Skeletal muscle cell (primary cell): ENCODE data around the gene GPBP1L1.
"Not testable (repeated sequence)": the region's sequence is repeated elsewhere in the genome, so short reads cannot be mapped to it uniquely, and the experiment has no call there.

Experiments used
- DNase-seq: peaks from one replicate; pipeline ENCODE4 v3.0.0-alpha.2; 2010; ENCODE audit warnings: low read depth
- H3K4me3 ChIP-seq: 2 replicates; pipeline ENCODE4 v1.5.1; 2011; ENCODE audit warnings: low read depth, mild to moderate bottlenecking, control low read depth, low read length, moderate library complexity

The GPBP1L1 gene

DNA sequence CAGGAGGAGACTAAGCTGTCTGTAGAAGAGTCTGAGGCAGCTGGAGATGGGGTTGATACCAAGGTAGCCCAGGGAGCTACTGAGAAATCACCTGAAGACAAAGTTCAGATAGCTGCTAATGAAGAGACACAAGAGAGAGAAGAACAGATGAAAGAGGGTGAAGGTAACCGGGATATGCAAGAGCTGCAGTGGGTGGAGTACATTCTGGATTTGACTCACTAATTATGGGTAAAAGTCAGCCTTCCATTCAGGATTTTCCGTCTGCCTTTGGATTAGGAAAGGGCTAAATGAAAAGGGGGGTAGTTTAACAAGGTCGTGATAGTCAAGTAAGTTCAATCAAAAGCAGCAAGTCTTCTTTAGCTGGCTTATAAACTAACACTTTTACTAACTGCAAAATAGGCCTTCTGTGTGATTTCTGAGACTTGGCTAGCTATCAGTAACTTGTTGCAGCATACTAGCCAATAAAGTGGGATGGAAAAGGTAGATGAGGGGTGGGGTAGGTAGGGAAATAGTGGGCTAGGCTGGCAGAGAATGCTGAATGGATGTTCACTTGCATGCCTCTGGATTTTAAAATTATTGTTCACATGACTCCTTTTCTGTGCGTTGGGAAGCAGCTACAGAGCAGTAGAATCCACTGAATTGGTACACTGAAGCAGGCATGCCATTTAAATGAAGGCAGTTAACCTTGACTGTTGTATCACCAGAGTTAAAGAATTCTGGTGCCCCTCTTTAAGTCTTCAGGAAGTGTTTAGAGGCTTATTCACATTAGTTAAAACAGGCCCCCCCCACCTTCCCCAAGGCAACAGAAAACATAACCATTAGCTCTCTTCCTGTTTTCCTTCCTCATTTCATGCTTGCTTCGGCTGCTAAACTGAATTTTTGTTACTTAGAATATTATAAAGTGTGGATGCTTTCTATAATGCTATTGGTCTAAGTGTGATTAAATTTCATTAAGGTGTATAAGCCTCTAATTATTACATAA, 77.9 kb downstream of the GPBP1L1 start:
- no peak overlapping the region for H3K4me3 ChIP-seq
- no peak for DNase-seq

- DNase-seq, result no peak
- no peak overlapping the region for H3K4me3 ChIP-seq
Observed at GRCh38 chr1:45607404-45608074, 78.8 kb downstream of the GPBP1L1 start.

DNA sequence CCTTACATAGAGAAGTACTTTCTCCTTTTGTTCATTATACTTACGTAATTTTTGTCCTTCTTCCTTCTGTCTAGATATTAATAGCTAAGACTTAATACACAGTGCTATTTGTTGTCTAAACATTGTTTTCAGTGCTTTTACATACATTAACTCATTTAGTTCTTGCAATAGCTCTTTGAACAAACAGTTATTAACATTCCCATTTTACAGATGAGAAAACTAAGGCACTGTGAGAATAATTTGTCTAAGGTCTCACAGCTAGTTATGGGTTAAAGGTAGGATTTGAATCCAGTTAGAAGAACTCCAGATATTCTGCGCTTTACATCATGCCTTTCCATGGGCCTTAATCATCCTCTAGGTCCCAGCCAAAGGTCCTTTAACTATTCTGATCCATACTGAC, 82.1 kb downstream of the GPBP1L1 start:
- DNase-seq, result no peak
- no peak overlapping the region for H3K4me3 ChIP-seq

DNA sequence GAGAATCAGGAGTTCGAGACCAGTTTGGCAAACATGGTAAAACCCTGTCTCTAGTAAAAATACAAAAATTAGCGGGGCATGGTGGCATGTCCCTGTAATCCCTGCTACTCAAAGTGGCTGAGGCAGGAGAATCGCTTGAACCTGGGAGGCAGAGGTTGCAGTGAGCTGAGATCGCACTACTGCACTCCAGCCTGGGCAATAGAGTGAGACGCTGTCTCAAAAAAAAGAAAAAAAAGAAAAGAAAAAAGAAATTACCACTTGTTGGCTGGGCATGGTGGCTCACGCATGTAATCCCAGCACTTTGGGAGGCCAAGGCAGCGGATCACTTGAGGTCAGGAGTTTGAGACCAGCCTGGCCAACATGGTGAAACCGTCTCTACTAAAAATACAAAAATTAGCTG, 89.6 kb downstream of the GPBP1L1 start:
- not testable (repeated sequence) for DNase-seq, H3K4me3 ChIP-seq

DNA sequence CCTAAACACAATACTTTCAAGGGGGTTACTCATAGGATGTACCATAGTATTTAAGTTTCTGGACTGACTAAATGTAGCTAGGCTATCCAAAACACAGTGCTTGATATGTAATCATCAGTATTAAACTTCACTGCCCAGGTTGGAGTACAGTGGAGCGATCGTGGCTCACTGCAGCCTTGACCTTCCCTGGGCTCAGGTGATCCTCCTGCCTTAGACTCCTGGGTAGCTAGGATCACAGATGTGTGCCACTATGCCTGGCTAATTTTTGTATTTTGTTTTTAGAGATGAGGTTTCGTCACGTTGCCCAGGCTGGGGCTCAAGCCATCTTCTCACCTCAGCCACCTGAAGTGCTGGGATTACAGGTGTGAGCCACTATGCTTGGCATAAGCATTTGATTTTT, 91.9 kb downstream of the GPBP1L1 start:
- no peak overlapping the region for H3K4me3 ChIP-seq
- no peak for DNase-seq

DNA sequence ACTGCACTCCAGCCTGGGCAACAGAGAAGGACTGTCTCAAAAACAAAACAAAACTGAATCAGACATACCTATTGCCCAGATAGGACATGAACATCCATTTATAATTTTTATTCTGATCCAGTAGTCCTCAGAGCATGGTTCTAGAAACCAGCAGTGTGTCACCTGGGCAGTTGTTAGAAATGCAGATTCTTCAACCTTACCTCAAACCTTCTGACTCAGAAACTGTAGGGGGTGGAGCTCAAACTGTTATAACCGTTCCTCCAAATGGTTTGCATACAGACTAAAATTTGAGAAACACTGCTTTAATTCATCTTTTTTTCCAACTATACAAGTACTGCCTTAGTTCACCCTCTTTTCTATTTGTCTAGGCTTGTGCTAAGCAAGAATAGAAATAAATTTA, 96.5 kb downstream of the GPBP1L1 start:
- no peak overlapping the region for H3K4me3 ChIP-seq
- no peak for DNase-seq

DNA sequence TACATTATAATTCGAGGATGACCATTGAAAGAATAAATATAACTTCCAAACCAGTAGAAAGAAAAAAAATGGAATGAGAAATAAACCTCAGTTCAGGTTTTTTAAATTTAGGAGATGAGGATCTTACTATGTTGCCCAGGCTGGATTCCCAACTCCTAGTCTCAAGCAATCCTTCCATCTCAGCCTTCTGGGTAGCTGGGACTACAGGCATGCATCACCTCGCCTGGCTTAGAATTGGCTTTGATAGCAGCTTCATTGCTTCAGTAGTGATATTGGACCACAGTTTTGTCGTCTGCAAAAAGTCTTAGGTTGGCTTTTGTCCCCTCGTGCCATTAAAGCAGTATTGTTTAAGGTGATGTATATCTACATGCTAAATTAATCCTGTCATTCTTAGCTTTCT, 99.6 kb downstream of the GPBP1L1 start:
- no peak for DNase-seq
- no peak overlapping the region for H3K4me3 ChIP-seq

GRCh38 chr1:45585496-45586075, 100.7 kb downstream of the GPBP1L1 start:
- DNase-seq, result no peak
- peak overlapping the region; percentile 84 for H3K4me3 ChIP-seq

- no peak for DNase-seq
- H3K4me3 ChIP-seq, result peak overlapping the region; percentile 84
Observed at GRCh38 chr1:45585110-45585426, 101.3 kb downstream of the GPBP1L1 start.

DNA sequence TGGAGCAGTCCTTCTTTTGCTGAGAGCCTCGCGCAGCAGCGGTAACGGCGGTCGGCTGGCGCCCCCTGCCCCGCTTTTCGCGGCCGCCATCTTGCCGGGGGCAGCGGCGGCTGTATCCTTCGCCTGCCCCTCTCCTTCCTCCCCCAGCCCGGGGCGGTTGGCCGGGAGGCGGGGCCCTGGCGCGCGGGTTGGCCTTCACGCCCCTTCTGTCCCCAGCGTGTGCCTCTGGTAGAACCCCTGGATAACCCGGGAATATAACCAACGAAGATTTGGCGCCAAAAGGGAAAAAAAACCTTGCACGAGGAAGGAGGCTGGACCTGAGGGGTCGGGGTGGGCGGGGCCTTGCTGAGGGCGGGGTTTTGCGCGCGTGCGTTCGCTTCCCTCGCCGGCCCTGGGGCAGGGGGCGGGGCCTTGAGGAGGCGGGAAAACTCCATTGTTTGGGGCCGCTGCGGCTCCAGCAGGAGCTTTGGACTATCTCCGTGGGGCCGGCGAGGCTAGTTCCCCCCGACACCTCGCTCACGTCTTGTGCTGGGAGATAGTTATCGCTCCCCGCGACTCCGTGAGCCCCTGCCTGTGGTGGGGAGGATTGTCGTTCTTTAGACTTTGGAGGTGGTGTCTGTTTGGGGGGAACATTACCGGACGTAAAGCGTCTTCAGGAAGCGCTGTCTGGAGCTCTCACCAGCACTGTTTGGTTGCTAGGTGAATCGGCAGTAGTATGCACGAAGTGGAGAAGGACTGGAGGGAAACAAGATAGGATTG, 101.8 kb downstream of the GPBP1L1 start:
- peak; percentile 48 for DNase-seq
- H3K4me3 ChIP-seq, result peak overlapping the region; percentile 84

- peak; percentile 36 for DNase-seq
- H3K4me3 ChIP-seq, result peak within 1 kb of the TSS; percentile 84
Observed at GRCh38 chr1:45583666-45584350, 102.5 kb downstream of the GPBP1L1 start, which contains the start of gene NASP. NASP (plus strand) TSS chr1:45584041; CDS start chr1:45584147, 106 bp downstream.

- peak; percentile 86 for DNase-seq
- H3K4me3 ChIP-seq, result peak overlapping the region; percentile 84
Observed at GRCh38 chr1:45583264-45583665, 103.1 kb downstream of the GPBP1L1 start.
